A549 treated with AZD2906 at 1 μM for 4 hours (cell line): ENCODE results near the gene LENG8. TPM values are rescaled to one million over a fixed set of nuclear protein-coding genes. Genes with fewer than 3 reads are reported as not detected.

ENCODE experiments used
- total RNA-seq: library from RNA; stranded (reverse); fragments of 200-300 nt; extraction: Qiagen RNA extraction; gene quantifications from 5 replicates; pipeline ENCODE4 v1.2.3, GENCODE V29; 2022

The LENG8 gene
- 66.9 to 121 TPM (median 106 TPM) in 5 replicates for total RNA-seq

DNA sequence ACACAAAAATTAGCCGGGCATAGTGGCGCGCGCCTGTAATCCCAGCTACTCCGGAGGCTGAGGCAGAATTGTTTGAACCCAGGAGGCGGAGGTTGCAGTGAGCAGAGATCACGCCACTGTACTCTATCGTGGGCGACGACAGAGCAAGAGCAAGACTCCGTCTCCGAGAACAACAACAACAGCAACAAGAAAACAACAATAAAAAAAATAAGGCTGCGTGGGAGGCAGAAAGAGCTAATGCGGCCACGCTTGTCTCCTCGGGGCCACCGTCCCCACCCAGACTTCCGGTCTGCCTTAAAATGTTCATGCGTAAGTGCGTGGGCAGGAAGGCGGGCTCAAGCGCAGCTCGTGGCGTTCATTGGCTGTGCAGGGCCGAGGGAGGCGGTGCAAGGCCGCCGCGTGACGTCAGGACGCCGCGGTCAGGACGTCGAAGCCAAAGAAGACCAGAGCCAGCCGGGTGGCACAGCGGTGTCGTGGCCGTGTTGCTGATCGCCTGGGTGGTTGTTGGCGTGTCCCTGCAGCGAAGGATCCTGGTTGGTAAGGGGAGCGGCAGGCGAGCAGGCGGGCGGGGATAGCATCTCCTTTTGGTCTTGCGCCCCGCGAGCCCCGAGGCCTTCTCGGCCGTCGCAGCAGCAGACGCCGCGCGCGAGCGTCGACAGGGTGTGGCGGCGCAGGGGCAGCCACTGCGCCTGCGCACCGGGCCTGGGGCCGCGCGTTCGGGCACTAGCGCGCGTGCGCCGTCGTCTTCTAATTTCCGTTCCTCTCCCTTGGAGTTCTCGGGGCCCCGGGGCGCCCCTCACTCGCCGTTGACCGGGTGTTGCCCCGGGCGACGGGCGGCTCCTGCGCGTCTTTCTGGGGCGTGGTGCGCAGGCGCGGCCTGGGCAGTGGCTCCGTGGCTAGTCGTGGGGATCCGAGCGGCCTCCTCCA is at the start of gene LENG8:
Gene LENG8, plus strand, starts transcription at position 426 of the 927 bp plus-strand sequence. CDS start 2,146 bp downstream, outside the sequence.

DNA sequence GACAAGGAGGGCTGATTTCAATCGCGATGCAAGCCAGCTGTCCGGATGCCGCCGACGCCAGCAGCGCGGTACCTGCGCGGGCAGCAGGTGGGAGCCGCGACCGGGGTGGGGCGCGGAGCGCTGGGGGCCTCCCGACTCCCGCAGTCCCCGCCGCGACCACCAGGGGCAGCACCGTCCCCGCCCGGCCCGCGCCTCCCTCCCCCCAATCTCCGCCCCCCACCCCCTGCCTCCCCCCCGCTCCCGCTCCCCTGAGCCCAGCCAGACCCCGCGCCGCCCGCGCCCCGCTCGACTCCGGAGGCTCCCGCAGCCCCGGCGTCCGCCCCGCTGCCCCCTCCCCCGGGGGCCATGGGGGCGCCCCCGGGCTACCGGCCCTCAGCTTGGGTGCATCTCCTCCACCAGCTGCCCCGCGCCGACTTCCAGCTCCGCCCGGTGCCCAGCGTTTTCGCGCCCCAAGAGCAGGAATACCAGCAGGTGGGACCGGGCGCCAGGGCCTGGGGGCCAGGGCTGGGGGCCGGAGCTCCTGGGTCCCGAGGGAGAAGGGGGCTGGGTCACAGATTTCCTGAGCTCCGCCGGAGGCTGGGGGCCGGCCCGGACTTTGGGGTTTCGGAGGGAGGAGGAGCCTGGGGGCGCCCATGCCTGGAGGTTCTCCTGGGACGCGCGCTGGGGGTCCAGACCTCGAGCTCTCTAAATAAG is 33.6 kb upstream of the LENG8 start, which contains the start of gene TTYH1:
Gene TTYH1, plus strand, starts transcription at position 257 of the 693 bp plus-strand sequence. Its CDS starts 89 bp downstream, at position 346.

DNA sequence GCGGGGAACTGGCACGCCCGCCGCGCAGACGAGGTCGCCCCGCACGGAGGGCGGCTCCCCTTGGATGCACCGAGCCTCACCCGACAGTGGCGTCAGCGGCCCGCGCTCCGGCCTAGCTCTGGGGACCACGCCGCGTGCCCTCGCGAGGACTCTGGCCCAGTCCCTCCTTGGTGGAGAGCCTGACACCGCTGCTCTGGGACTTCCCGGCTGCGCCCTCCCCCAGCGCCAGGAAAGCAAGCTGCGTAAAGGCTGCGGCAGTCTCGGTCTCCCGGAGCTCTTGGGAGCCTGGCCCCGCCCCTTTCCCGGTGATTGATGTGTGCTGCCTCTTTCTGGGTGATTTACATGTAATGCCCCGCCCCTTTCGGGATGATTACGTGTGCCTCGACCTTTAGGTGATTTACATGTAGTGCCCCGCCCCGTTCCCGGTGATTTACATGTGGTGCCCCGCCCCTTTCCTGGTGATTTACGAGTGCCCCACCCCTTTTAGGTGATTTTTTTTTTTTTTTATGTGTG is 14.6 kb downstream of the LENG8 start, which contains the start of gene LENG9:
Gene LENG9, minus strand, starts transcription at position 248 of the 513 bp plus-strand sequence. CDS start 252 bp downstream, outside the sequence.

DNA sequence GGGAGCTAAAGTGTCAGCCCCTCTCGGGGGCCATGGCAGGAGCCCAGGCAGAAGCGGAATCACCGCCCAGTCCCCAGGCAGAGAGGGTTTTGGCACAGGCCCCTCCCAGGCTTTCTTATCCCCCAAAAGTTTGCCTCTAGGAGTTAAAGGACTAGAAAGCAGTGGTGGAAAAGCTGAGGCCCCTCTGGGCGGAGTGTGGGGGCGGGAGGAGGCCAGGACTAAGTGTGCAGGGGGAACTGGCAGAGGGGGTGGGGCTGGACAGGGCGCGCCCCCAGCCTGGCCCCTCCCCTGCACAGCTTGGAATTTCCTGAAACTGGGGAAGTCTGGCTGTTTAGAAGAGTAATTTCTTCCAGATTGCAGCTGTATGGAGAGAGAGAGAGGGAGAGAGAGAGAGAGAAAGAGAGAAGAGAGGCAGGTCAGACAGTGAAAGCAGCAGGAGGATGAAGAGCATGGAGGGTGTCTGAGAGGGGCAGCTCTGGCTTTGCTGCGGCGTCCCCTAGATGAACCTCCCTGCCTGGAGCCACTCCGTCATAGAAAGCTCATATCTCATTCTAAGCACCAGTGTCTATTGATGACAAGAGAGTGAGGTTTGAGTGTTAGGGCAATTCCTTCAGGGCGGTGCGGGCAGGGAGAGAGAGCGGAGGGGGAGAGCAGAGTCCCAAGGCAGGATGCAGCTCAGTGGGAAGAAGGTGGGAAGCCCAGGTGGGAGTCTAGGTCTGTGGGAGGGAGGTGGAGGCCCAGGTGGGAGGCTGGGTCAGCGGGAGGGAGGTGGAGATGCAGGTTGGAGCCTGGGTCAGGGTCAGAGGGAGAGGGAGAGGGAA is 24.3 kb downstream of the LENG8 start, which contains the start of gene CDC42EP5:
Gene CDC42EP5, minus strand, starts transcription at position 226 of the 821 bp plus-strand sequence. CDS start 7,749 bp downstream, outside the sequence.

DNA sequence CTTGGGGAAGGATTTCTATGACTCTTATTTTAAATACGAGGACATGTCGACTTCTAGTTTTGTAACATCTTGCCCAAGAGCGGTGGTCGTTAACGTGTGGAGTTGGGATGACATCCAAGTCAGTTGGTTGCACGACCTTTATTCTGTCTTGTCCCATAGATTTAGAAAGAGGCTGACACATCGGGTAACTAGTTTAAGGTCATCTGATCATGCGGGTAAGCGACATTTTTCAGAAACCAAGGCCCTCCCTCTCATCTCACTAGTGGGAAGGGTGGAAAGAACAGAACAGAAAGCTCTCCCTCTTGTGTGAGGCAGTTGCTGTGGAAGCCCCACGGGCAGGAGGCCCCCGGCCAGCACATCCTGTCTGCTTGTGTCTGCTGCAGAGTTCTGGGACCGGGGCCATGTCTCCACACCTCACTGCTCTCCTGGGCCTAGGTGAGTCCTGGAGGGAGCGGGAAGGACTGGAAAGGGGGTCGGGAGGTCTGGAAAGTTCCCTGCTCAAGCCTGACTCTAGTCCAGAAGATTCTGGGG is 53.6 kb downstream of the LENG8 start, which contains the start of gene LAIR2:
Gene LAIR2, plus strand, starts transcription at position 314 of the 531 bp plus-strand sequence. Its CDS starts 88 bp downstream, at position 402.

Other genes with a start within 250 kb of the LENG8 start
- gene RPS9, start 248.3 kb upstream of the LENG8 start, total RNA-seq, result 2,105 to 2,627 TPM (median 2,279 TPM) in 5 replicates
- gene LILRB3, start 226.2 kb upstream of the LENG8 start, total RNA-seq, result 0.11 to 0.50 TPM (median 0.23 TPM) in 5 replicates
- gene LILRA6, start 206.4 kb upstream of the LENG8 start, total RNA-seq, result 0.06 to 0.08 TPM (median 0.06 TPM) in 5 replicates
- gene LILRB5, start 191.9 kb upstream of the LENG8 start, total RNA-seq, result 0.03 to 0.06 TPM (median 0.05 TPM) in 4 of 5 replicates, not detected in the other
- gene LILRB2, start 168.1 kb upstream of the LENG8 start, total RNA-seq, result 0.08 to 0.17 TPM (median 0.09 TPM) in 4 of 5 replicates, not detected in the other
- gene LILRA5, start 136.0 kb upstream of the LENG8 start, total RNA-seq, result 0.09 TPM in 1 of 5 replicates, not detected in the others
- gene LILRA4, start 110.0 kb upstream of the LENG8 start, total RNA-seq, result 0.02 to 0.06 TPM in 2 of 5 replicates, not detected in the others
- gene LAIR1, start 84.3 kb upstream of the LENG8 start, total RNA-seq, result not detected in 5 replicates
- 0.03 to 0.25 TPM (median 0.17 TPM) in 4 of 5 replicates, not detected in the other for gene TTYH1, start 33.7 kb upstream of the LENG8 start, total RNA-seq
- 4.2 to 7.7 TPM (median 7.0 TPM) in 5 replicates for gene LENG9, start 14.6 kb downstream of the LENG8 start, total RNA-seq
- gene CDC42EP5, start 24.1 kb downstream of the LENG8 start, total RNA-seq, result 0.14 to 0.29 TPM (median 0.15 TPM) in 3 of 5 replicates, not detected in the others
- gene LAIR2, start 53.6 kb downstream of the LENG8 start, total RNA-seq, result not detected in 5 replicates
- gene LILRA2, start 124.6 kb downstream of the LENG8 start, total RNA-seq, result not detected in 5 replicates
- gene LILRA1, start 144.4 kb downstream of the LENG8 start, total RNA-seq, result not detected in 5 replicates
- gene LILRB1, start 181.3 kb downstream of the LENG8 start, total RNA-seq, result 0.02 to 0.03 TPM in 2 of 5 replicates, not detected in the others
- gene LILRB4, start 213.8 kb downstream of the LENG8 start, total RNA-seq, result not detected in 5 replicates